HL-60/S4 (cell line): Measurements from ENCODE around the gene ZNF165.
"Not testable (repeated sequence)": the region's sequence is repeated elsewhere in the genome, so short reads cannot be mapped to it uniquely, and the experiment has no call there.

ENCODE experiments used
- in situ Hi-C: fragments of 300-500 bp; cut with MboI; formaldehyde crosslinking; loops from 2 replicates; pipeline ENCODE4 v1.14.3; 2022; ENCODE audit warnings: low sequenced_read_pairs

Gene ZNF165

DNA sequence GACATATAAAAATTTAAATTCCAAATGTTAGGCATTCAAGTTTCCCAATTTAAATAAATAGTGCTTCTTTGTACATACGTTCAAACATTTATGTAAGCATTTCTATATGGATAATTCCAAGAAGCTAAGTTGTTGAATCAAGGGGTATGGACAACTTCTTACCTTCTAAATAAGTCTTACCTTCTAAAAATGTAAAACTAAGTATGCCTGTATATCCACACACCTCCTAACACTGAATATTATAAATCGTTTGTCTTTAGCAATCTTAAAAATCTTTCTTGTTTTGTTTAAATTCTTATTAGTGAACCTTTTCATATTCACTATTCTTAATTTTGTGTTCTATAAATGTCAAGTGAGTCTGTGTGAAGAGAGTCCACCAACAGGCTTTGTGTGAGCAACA is 41.5 kb downstream of the ZNF165 start:
- in situ Hi-C loops, result no loop called here

DNA sequence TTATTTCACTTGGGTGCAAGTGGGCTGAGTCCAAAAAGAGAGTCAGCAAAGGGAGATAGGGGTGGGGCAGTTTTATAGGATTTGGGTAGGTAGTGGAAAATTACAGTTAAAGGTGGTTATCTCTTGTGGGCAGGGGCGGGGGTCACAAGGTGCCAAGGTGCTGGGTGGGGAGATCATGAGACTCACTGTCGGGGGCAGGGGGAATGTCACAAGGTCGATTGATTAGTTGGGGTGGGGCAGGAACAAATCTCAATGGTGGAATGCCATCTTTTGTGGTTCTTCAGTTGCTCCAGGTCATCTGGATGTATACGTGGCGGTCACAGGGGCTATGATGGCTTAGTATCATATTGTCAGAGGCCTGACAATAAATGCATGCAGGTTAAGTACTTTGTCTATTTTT is 41.9 kb downstream of the ZNF165 start:
- in situ Hi-C loops, result not testable (repeated sequence)

DNA sequence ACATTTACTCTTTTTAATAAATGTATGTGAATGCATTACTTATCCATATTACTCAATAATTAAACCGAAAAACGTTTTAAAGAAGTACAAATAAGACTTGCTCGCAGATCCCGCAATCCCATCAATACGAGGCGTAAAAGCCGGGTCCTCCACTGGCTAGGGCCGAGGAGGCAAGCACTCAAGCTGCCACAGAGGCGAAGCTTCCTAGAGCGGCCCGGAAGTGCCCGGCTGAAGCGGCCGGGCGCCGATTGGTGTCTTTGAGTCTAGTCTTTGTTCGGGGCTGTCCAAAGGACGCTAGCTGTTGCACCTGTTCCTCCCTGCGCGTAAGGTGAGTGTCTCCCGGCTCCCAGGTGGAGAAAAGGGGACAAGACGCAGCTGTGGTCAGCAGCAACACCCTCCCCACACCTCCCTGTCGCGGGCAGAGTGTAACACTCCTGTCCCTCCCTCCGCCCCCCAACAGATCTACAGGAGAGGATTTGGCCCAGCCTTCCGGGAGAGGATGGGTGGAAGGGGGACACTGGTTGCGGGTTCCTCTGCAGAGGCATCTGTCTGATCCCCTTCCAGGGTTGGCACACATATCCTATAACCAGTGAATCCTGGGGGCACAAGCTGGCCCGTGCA is 44.1 kb downstream of the ZNF165 start, which contains the start of gene ZSCAN16:
TSS of gene ZSCAN16 (plus strand) at position 260 of the 621 bp plus-strand sequence. CDS start 835 bp downstream, outside the sequence.
- in situ Hi-C loops, result no loop called here

DNA sequence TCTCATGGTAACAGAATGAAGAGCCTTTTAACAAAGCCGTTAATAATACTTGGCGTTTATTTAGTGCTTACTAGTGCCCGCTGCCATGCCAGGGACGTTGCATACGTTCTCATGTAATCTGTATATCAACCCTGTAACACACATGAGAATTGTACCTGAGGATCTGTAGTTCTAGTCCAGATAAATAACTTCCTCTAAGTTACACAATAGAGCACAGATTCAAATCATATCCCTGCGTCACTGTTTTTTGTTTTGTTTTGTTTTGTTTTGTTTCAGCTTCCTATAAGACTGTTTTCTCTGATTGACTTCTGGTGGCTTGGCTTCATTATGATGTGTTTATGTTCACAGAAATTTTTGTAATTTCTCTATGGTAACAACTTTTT is 44.6 kb downstream of the ZNF165 start:
- in situ Hi-C loops, result loop anchor here (25.0 kb wide), 1 partner anchor 237 kb away; no protein-coding TSS in a partner anchor

DNA sequence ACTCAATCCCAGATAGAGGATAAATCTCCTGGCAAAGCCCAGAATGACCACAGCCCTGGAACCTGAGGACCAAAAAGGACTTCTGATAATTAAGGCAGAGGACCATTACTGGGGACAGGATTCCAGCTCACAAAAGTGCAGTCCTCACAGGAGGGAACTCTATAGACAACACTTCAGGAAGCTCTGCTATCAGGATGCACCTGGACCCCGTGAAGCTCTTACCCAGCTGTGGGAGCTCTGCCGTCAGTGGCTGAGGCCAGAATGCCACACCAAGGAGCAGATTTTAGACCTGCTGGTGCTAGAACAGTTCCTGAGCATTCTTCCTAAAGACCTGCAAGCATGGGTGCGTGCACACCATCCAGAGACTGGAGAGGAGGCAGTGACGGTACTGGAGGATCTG is 45.0 kb downstream of the ZNF165 start:
- in situ Hi-C loops, result loop anchor here (25.0 kb wide), 1 partner anchor 237 kb away; no protein-coding TSS in a partner anchor

DNA sequence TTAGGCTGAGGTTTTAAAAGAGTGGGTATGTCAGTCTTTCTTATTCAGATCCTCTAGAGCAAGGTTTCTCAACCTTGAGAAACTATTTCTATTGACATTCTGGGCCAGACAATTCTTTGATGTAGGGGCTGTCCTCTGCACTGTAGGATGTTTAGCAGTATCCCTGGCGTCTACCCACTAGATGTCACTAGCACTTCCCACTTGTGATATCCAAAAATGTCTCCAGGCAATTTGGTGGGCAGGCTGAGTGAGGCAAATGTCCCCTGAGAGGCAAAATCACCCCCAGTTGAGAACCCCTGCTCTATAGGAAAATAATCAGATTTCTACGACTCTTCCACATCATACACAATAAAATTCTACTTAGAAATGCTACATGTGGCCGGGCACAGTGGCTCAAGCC is 53.6 kb downstream of the ZNF165 start:
- in situ Hi-C loops, result loop anchor here (25.0 kb wide), 1 partner anchor 228 kb away; no protein-coding TSS in a partner anchor

DNA sequence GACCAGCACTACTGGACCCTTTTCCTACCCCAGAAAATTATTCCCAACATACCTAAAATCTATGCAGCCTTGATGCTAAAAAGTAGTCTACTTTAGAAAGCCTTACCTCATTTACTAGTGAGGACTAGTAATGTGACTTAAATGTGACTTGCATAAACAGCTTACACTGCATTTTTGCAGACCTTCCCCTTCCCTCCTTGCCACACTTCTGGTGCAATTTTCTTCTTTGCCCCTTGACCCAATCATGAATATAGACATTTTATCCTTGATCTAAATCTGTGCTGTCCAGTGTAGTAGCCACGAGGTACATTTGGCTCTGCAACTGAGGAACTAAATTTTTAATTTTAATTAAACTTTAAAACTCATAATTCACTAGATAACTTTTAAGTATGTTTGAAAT is 54.3 kb downstream of the ZNF165 start:
- in situ Hi-C loops, result loop anchor here (25.0 kb wide), 1 partner anchor 228 kb away; no protein-coding TSS in a partner anchor

DNA sequence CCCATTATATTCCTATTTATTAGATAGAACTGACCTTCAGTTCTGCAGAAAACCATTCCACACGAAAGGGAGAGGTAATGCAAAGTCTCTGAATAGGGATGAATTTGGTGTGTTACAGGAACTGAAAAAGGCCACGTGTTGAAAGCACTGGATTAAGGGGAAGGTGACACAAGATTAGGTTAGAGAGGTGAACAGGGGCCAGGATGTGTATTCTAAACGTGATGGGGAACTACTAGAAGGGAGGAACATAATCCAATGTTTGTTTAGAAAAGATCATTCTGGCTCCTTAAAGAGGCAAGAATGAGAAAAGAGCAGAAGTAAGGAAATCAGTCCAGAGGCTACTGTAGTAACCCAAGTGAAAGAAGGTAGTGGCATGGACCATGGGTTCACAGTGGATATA is 55.0 kb downstream of the ZNF165 start:
- in situ Hi-C loops, result loop anchor here (25.0 kb wide), 1 partner anchor 227 kb away; no protein-coding TSS in a partner anchor

DNA sequence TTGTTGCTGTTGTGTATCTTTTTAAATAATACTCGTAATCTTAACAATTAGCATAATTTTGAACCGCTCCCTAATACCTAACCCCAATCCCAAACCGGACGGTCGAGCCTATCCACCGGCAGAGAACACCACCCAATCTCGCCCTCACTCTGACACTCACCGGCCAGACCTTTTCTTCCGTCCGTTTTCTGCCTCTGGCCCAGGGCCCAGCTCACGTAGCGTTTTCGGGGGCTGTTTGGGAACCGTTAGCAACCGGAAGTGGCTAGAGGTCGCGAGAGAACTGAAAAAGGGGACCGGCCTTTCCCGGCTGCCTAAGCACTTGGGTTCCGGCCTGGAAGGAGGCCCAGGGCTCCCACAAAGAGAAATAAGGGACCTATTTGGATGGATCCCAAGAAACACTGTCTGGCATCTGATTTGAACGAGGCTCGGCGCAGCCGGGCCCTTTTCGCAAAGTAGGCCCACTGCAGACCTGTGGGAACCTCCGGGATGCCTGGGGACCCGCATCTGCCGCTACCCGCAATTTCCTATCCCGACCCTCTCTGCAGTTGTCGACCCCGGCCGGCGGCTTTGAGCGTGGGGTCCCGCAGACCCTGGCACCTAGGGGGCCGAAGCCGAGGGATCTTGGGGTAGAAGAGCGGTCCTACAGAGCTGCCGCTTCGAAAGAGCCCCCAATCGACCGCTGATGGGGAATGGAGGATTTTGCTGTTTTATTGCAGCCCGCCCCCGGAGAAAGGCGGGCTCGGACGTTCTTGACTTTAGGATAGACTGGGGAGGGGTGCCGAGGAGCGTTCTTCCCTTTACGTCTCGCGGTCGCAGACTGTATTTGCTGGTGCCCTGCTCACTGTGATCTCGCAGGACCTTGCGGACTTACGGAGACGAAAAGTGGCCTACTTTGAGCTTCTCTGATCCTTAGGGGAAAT is 56.5 kb downstream of the ZNF165 start:
- in situ Hi-C loops, result loop anchor here (25.0 kb wide), 1 partner anchor 225 kb away; no protein-coding TSS in a partner anchor

DNA sequence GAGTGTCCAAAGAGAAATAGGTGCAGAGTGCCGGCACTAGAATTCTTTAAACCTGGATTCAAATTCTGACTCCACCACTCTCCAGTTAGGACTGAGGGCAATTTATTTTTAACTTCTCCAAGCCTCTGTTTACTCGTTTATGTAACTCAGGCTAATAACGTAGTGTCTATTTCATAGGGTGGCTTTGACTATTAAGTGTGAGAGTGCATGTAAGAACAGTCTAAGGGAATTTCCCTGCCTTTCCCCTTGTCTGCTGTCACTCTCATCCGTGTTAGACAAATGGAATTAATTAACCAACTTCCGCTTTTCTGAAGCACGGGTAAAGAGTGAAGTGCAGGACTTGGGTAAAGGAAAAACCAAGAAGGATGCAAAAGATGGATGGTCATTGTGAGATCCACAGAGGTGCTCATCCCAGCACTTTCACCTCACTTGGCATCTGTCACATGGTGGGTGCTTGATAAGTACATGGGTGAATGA is 57.2 kb downstream of the ZNF165 start:
- in situ Hi-C loops, result loop anchor here (25.0 kb wide), 1 partner anchor 225 kb away; no protein-coding TSS in a partner anchor
